C1 segment of cervical spinal cord (tissue), 14 donors: ENCODE results near the gene CCNJ.
"Not testable (repeated sequence)": the region's sequence is repeated elsewhere in the genome, so short reads cannot be mapped to it uniquely, and the experiment has no call there.

ENCODE experiments used
- DNase-seq, 14 donors: peaks; one replicate each; lab custom pipeline; 2025; lab: John Stamatoyannopoulos, UW

CCNJ gene, protein sequence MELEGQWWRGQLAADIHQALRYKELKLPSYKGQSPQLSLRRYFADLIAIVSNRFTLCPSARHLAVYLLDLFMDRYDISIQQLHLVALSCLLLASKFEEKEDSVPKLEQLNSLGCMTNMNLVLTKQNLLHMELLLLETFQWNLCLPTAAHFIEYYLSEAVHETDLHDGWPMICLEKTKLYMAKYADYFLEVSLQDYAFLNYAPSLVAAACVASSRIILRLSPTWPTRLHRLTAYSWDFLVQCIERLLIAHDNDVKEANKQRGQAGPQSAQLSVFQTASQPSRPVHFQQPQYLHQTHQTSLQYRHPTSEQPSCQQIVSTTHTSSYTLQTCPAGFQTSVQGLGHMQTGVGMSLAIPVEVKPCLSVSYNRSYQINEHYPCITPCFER

DNA sequence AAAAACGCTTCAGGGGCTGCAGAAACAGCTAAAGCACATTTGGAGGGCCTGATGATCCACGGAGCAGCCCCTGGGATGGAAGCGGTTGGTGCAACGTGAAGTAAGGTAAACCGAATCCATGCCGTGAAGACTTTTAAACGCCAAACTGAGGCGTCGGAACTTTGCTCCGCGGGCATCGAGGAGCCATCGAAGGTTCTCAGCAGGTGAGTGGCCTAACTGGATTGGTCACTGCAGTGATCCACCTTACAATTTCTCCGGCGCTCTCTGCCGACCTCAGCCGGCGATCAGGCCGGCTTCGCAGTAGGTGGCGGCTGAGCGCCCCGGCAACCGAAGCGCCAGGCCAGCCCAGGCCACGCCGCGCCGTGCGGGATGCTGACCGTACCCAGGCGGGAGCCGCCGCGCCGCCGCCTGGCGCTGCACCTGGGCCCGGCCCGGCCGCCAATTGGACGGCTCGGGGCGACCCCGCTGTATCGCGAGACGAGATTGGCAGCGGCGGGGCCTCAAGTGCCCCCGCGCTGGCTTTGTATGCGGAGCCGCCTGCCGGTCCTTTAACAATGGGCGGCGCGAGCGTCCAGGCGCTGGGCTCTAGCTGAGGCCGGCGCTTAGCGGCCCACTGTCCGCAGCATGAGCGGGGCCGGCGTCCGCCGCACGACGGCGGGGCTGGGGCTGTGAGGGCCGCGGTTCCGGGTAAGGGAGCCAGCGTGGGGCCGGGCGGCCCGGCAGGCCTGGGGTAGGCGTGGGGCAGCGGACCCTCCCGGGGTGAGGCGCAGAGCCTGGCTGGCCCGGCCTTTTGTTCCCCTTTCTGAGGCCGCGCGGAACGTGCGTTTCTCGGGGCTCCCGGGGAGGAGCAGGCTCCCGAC, at the start of gene CCNJ:
TSS of gene CCNJ (plus strand) at position 551 of the 860 bp plus-strand sequence. CDS start 811 bp downstream, outside the sequence.
- DNase-seq: peak; percentile 18 to 84 (median 72)

DNA sequence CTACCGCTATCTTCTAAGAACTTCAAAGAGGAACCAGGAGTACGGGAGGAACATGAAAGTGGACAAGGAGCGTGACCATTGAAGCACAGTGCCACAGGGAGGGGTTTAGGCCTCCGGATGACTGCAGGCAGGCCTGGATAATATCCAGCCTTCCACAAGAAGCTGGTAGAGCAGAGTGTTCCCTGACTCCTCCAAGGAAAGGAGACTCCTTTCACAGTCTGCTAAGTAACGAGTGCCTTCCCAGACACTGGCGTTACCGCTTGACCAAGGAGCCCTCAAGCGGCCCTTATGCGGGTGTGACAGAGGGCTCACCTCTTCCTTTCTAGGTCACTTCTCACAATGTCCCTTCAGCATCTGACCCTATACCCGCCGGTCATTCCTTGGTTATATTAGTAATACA, 49.0 kb upstream of the CCNJ start:
- not testable (repeated sequence) for DNase-seq

DNA sequence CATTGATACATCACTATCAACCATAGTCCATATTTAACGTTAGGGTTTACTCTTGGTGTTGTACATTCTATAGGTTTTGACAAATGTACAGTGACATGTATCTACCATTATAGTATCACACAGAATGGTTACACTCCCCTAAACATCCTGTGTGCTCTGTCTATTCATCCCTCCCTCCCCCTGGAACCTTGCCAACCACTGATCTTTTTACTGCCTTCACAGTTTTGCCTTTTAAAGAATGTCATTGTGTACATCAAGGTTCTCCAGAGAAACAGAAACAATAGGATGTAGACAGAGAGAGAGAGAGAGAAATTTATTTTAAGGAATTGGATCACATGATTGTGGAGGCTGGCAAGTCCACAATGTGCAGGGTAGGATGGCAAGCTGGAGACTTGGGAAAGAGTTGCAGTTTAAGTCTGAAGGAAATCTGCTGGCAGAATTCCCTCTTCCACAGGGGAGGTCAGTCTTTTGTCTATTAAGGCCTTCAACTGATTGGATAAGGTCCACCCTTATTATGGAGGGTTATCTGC, 45.1 kb upstream of the CCNJ start:
- DNase-seq: no peak

DNA sequence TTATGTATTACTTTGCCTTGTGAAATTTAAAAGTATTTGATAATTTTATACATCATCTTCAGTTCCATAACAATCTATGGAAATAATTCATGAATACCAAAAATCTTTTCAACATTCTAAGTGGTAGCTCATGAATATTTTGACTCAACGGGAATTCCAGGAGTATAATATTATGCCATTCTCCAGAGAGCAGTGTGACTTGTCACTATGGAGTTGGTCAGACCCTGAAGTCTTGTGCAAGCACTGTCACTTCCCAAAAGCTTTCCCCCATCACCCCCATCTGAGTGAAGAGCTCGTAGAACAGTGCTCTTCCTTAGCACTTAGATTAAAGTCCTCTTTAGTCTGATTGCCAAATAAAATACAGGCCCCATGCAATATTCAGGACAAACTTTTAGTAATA, 29.4 kb upstream of the CCNJ start:
- no peak for DNase-seq

DNA sequence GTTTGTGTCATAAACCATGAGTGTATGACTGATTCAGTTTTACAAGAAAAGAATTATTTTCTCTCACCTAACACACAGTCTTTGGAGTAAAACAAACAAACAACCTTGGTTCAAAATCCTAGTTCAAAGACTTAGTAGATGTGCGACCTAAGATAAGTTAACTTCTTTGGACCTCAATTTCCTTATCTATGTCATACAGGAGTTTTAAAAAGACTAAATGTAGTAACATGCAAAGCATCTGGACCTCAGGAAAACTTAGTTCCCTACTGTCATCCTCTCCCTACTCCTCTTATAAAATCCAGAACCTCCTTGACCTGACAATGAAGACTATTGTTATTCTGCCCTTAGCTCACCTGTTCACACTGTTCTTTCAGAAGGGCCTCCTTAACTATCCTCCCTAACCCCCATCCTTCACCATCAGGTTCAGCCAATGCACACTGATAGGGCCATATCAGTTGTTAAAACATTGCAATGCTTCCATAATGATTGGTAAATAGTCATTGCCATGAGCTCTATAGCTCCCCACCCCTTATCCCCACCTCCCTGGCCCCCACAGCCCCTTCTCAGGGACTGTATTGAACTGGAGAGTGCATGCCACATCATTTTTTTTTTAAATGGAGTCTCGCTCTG, 28.8 kb upstream of the CCNJ start:
- no peak for DNase-seq

DNA sequence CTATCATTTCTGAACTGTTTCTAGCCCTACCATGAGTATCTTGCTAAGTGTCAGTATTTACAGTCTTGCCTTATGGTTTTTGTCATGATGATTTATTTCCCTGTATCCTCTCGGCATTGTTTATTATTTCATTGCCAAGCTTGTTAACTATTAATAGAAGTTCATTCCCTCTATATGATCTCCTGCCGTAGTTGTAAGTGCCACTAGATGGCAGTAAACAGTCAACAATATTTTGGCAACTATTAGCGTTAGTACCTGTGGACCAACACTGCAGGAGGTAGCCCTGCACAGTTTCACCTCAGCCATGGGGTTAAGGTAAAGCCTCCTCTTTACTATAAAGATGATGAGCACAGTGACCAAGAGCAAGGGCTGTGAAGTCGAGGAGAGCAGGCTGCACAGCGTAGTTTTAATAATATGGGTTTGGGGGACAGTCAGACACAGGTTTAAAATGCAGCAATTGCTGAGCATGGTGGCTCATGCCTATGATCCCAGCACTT, 26.1 kb upstream of the CCNJ start:
- DNase-seq: peak in 3 of 14 donors; percentile 0 to 6 (median 4)

DNA sequence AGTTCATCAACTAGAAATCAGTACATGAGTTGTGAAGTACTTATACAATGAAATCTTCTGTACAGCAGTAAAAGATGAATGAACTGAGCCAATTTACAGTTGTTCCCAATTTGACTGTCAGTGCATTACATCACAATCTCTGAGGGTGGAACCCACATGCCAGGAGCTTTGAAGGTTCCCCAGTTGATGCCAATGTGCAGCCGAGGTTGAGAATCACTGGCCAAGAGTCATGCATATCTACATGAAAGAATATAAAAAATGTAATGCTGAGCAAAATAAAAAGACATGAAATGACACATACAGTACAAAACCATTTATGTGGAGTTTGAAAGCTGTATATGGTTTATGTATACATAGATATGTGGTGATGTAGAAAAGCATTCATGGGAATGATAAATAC, 22.1 kb upstream of the CCNJ start:
- no peak for DNase-seq

DNA sequence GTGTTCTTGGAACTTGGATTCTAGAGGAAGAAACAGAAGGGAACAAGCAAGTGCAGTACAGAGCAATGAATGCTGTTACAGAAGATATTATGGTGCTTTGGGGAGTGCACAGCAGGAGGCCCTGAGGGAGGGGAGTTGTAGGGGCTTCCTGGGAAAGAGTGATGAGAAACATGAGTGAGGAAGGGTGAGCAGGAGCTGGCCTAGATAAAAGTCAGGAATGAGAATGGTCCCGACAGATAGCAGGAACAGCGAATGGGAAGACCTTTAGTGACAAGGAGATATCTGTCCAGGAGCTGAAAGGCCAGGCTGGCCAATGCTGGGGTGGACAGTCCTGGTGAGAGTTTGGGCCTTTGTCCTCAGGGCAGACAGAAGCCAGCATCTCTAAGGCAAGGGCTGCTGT, 20.6 kb upstream of the CCNJ start:
- no peak for DNase-seq

DNA sequence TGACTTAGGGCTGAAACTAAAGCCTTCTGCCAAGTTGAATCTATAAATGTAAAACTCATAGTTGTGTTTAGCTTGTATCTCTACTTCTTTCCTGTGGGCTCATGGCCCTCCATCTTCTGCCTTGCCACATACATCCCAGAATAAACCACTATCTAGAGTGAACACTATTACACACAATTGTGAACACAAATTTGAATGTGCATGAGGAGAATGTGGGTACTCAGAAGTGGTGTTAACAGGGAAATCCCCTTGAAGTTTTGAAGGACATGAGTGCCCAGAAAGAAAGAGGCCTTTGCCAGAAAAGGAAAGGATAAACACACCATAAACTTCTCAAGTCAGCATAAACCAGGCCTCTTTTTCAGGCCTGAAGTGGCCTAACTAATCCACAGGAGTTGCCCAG, 20.2 kb upstream of the CCNJ start:
- DNase-seq: no peak

DNA sequence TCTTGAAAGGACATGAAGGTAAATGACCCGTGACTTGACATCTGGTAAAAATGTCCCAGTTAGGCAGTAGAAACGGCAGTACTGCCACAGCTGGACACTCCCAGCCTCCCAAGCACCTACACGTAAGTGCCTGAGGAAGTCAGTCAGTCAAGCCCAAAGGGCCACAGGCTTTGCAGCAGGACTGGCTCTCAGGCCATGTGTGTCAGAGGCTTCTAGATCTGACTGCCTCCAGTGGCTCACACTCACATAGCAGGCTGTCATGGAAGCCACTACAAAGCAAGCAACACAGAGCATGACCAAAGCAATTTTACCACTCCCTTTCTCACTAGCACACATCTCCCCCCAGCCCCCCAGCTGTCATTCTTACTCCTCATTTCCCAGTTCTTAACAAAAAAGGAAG, 17.8 kb upstream of the CCNJ start:
- DNase-seq: no peak

DNA sequence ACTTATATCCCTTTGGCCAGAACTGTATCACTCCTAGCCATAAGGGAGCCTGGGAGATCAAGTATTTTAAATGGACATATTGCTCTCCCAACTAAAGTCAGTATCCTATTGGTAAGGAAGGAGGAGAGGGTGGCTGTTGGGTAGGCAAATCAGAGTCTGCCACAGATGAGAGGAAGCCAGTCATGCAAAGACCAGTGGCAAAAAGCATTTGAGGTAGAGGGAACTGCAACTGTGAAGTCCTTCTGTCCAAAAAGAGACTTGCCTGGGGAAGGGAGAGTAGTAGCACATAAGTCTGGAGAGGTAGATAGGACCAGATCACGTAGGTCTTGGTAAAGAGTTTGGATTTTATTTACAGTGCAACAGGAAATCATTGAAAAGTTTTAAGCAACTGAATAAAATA, 8.8 kb upstream of the CCNJ start:
- DNase-seq: no peak

DNA sequence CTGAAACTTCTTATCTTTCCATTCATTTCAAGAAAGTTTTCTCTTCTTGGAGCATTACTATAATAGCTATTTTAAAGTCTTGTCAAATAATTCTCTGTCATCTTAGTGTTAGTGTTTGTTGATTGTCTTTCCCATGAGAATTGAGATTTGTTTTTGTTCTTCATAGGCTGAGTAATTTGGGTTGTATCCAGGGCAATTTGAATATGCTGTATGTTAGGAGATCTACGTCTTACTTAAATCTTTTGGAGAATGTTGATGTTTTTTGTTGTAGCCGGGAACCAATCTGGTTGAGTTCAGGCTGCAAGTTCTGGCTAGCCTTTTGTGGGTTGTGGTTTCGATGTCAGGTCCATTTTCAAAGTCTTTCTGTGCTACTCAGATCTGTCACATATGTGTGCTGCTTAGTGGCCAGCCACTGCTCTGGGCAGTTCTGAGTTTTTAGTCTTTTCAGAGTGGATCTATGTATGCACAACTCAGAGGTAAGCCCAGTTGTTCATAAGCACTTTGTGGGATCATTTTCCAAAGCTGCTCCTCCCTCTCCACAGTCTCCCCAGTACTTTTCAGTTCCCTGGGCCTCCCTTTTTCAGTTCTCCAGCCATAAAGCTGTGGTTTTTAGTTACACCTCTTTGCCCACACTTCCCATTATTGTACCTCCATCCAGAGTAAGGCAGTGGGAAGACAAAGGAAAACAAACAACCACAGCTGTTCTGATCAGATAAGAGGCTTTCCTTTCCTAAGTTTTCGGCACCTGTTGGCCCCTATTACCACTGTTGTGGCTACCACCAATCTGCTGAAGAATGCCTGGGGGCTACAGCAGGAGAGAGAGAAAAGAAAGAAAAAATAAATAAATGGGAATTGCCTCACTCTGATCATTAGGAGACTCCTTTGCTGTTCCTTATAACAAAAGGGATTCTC, 4.7 kb upstream of the CCNJ start:
- DNase-seq: no peak

DNA sequence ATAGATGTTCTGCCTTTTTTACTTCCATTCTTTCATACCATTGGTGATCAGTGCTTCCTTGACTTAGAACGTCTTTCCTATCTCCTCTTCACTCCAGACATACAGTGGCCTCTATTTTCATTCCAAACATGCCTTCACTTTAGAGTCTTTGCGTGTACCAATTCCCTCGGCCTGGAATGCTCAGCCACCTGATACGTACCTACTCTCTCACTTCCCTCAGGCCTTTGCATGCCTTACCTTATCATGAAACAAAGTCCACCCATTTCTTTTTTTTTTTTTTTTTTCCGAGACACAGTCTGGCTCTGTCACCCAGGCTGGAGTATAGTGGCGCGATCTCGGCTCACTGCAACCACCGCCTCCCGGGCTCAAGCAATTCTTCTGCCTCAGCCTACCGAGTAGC, 2.2 kb upstream of the CCNJ start:
- DNase-seq: no peak

DNA sequence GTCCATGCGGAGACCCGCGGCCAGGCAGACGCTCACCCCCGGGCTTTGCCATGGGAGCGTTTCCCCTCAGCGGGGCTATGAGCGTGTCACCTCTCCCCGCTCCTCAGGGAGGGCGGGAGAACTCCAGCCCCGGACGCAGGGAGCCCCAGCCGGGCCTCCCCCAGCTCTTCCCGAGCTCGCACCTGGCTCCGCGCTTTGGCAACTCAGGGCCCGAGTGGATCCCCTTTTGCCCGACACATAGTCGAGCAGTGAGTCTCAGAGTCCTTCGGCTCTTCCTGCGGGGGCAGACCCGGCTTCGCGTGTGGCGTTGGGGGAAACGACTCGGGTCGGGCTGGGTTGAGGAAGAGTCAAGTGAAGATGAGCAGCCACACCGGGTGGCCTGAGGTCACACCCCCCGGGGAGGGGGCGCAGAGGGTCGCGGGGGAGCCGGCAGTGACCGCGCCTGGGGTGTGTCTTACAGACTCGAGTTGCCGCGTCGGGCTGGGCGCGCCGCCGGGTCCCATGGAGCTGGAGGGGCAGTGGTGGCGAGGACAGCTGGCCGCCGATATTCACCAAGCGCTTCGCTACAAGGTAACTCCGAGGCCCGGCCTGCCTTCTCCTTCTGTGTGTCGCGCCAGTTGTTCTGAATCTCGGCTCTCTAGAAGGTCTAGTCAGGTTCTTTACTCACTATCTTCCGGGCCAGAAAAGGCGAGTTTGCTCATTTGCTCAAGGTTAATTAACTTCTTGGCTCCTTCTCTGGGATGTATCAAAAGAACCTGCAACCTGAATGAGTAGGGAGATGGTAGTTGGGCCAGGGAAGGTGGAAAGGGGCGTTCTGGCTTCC, 721 bp downstream of the CCNJ start:
- DNase-seq: peak in 13 of 14 donors; percentile 24 to 72 (median 59)

DNA sequence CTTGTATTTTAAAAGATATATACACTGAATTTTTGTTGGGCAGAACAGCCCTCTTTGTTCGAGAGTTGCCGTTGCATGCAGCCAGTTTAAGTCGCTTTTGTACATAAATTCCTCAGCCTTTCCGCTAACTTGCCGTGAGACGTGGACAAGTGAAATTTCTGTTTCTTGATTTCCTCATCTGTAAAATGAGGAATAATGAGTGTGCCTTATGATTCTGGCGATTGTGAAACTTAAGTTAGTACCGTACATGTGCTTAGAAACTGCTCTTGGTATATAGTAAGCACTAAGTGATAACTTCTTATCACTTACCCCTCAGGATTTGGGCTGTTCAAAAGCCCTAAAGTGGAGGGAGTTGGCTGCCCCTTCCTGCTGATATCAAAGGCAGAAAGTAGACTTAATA, 1.4 kb downstream of the CCNJ start:
- no peak for DNase-seq

DNA sequence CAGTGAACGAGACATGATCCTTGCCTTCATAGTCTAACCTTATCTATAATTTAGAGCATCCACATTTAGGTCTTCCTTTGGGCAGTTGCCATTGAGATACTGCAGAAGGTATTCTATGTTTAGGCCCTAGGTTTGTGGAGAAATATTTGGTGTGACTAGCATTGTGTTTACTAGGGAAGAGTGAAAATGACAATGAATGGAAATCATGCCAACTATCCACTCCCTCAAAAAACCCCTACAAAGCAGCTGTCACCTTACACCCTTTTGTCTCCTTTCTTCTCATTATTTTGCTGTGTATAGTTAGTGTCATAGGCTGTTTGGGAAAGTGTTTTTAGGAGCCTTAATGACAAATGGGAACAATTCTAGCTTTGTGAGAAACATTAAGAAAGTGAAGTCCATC, 3.2 kb downstream of the CCNJ start:
- no peak for DNase-seq

DNA sequence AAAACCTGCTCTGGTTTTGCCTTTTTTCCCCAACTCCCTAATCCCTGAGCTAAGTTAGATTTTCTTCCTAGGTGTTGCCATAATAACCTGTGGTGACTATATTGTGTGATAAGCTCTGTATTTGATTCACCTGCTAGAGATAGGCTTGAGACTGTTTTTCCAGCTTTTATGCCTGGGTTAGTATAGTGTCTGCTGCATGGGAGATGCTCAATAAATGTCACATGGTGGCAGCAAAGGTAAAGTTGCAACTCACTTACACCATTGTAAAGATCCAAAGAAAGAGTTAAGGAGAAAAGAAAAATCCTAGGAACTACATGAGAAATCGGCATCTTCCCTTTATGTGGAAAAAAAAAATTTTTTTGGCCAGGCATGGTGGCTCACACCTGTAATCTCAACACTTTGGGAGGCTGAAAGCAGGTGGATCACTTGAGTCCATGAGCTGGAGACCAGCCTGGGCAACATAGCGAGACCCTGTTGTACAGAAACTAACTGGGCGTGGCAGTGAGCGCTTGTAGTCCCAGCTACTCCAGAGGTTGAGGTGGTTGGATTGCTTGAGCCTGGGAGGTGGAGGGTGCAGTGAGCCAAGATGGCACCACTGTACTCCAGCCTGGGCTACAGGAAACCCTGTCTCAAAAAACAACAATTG, 3.7 kb downstream of the CCNJ start:
- DNase-seq: no peak

DNA sequence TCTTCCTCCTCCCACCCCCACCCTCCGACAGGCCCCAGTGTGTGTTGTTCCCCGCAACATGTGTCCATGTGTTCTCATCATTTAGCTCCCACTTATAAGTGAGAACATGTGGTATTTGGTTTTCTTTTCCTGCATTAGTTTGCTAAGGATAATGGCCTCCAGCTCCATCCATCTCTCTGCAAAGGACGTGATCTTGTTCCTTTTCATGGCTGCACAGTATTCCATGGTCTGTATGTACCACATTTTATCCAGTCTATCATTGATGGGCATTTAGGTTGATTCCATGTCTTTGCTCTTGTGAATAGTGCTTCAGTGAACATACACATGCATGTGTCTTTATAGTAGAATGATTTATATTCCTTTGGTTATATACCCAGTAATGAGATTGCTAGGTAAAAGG, 4.5 kb downstream of the CCNJ start:
- DNase-seq: not testable (repeated sequence)

DNA sequence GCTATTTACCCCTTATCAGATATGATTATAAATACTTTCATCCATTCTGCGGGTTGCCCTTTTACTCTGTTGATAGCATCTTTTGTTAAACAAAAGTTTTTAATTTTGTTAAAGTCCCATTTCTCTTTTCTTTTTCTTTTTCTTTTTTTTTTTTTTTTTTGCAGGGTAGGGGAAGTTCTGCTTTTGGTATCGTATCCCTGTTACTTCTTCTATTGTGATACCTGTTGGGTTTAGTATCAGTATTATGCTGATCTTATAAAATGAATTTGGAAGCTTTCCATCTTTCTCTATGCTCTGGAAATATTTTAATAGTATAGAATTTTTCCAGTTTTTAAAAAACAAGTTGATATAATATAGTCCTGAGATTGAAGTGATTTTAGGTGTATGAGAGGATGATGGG, 6.0 kb downstream of the CCNJ start:
- no peak for DNase-seq
